ENCODE results near the gene ANKRD23. TPM values are rescaled to one million over a fixed set of nuclear protein-coding genes. Genes with fewer than 3 reads are reported as not detected.

ANKRD23 gene
- total and polyA plus RNA-seq, 2 experiments from 2014 or later = 1.8 to 4.4 TPM

GRCh38 chr2:96882906-96883305 lies 39.1 kb upstream of the ANKRD23 start:
- Histone ChIP-seq H3K4me1 (ENCODE audit: insufficient read depth) (peaks cover 21% of the 10 kb centered on the region), H3K27me3 (no peaks in the 10 kb centered on the region), H3K4me2 (no peak overlapping the region), H3K27ac (no peak overlapping the region), H3K9me2 (replicated peaks; ENCODE audit: insufficient read depth) (no peaks in the 10 kb centered on the region), H2AFZ (no peak overlapping the region), H3K9me3 (ENCODE audit: low read depth) (no peaks in the 10 kb centered on the region), H3K79me2 (no peaks in the 10 kb centered on the region), H3K36me3 (replicated peaks; ENCODE audit: insufficient read depth, low read depth) (no peaks in the 10 kb centered on the region), H3K4me3 (no peak overlapping the region), H4K20me1 (ENCODE audit: insufficient read depth, poor library complexity, severe bottlenecking) (no peaks in the 10 kb centered on the region)
- TF ChIP-seq EZH2 (IDR thresholded peaks at IDR 0.05; ENCODE audit: borderline replicate concordance) = no peak
- no peak for TF ChIP-seq CTCF (IDR thresholded peaks at IDR 0.05; ENCODE audit: poor library complexity)
- TF ChIP-seq EZH2phosphoT487 (IDR thresholded peaks at IDR 0.05; ENCODE audit: low read depth, severe bottlenecking, unreplicated experiment) = no peak
- 95% methylated on average over 8 of the region's 8 CpGs for WGBS (ENCODE audit: low lambda C conversion rate, missing lambda C conversion rate)
- DNase-seq (ENCODE audit: low spot score) = no peak

- Histone ChIP-seq H3K9me3 (ENCODE audit: low read depth) (no peaks in the 10 kb centered on the region), H3K27me3 (no peaks in the 10 kb centered on the region), H3K4me1 (ENCODE audit: insufficient read depth) (peaks cover 14% of the 10 kb centered on the region), H3K27ac (no peak overlapping the region), H3K4me3 (no peak overlapping the region), H3K79me2 (no peaks in the 10 kb centered on the region), H3K4me2 (peak overlapping the region; percentile 42), H3K9me2 (replicated peaks; ENCODE audit: insufficient read depth) (no peaks in the 10 kb centered on the region), H3K36me3 (replicated peaks; ENCODE audit: insufficient read depth, low read depth) (no peaks in the 10 kb centered on the region), H4K20me1 (ENCODE audit: insufficient read depth, poor library complexity, severe bottlenecking) (no peaks in the 10 kb centered on the region), H2AFZ (no peak overlapping the region)
- DNase-seq (ENCODE audit: low spot score) = no peak
- 57% methylated on average over 12 of the region's 12 CpGs for WGBS (ENCODE audit: low lambda C conversion rate, missing lambda C conversion rate)
- no peak for TF ChIP-seq CTCF (IDR thresholded peaks at IDR 0.05; ENCODE audit: poor library complexity)
- TF ChIP-seq EZH2phosphoT487 (IDR thresholded peaks at IDR 0.05; ENCODE audit: low read depth, severe bottlenecking, unreplicated experiment) = no peak
- no peak for TF ChIP-seq EZH2 (IDR thresholded peaks at IDR 0.05; ENCODE audit: borderline replicate concordance)
Measured at GRCh38 chr2:96882230-96882629, 38.4 kb upstream of the ANKRD23 start.

- WGBS (ENCODE audit: low lambda C conversion rate, missing lambda C conversion rate) = 41% methylated on average over 10 of the region's 10 CpGs
Measured at GRCh38 chr2:96881349-96882195, 37.8 kb upstream of the ANKRD23 start.

More at GRCh38 chr2:96881349-96882195, 37.8 kb upstream of the ANKRD23 start:
- Histone ChIP-seq H3K36me3 (replicated peaks; ENCODE audit: insufficient read depth, low read depth) (no peaks in the 10 kb centered on the region), H3K4me3 (no peak overlapping the region), H3K4me1 (ENCODE audit: insufficient read depth) (peaks cover 11% of the 10 kb centered on the region), H3K27ac (no peak overlapping the region), H3K9me2 (replicated peaks; ENCODE audit: insufficient read depth) (no peaks in the 10 kb centered on the region), H2AFZ (no peak overlapping the region), H3K79me2 (no peaks in the 10 kb centered on the region), H3K4me2 (peak overlapping the region; percentile 42), H3K27me3 (no peaks in the 10 kb centered on the region), H4K20me1 (ENCODE audit: insufficient read depth, poor library complexity, severe bottlenecking) (no peaks in the 10 kb centered on the region), H3K9me3 (ENCODE audit: low read depth) (no peaks in the 10 kb centered on the region)
- no peak for DNase-seq (ENCODE audit: low spot score)
- TF ChIP-seq EZH2 (IDR thresholded peaks at IDR 0.05; ENCODE audit: borderline replicate concordance) (no peak), CTCF (IDR thresholded peaks at IDR 0.05; ENCODE audit: poor library complexity) (no peak), EZH2phosphoT487 (IDR thresholded peaks at IDR 0.05; ENCODE audit: low read depth, severe bottlenecking, unreplicated experiment) (no peak)

All from hepatocyte (in vitro differentiated cells).